Stimulated activated CD4-positive, alpha-beta T cell treated with anti-CD3 and anti-CD28 coated beads, Interleukin-4, amount 100 ng/mL, for 1 hour (primary cell): Measurements from ENCODE around the gene C10orf120.

Experiments
- DNase-seq: peaks from one replicate; pipeline ENCODE4 v3.0.0-alpha.2; 2020

C10orf120 gene

GRCh38 chr10:122699796-122700455, at the start of gene C10orf120:
C10orf120 (minus strand) TSS chr10:122699846; CDS start chr10:122699790, 56 bp downstream.
- no peak for DNase-seq

DNA sequence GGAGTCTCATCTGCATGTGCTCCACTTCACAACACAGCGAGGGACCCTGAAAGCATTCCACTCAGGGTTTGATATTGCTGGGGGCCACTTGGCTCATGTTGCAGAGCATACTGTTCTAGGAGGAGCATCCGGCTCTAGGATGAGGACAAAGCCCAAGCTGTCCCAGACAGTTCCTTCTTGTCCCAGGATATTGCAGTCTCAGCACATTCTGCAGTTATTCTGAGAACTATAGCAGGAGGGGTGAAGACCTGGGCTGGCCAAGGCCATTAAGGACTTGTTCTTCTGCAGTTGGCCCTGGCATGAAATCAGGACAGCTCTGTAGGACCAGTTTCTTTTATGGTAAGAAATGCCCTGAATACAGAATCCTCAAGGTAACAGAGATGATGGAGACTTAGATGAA, 48.9 kb upstream of the C10orf120 start:
- no peak for DNase-seq

- DNase-seq: no peak
These were observed 46.8 kb upstream of the C10orf120 start for GRCh38 chr10:122746408-122746807.

DNA sequence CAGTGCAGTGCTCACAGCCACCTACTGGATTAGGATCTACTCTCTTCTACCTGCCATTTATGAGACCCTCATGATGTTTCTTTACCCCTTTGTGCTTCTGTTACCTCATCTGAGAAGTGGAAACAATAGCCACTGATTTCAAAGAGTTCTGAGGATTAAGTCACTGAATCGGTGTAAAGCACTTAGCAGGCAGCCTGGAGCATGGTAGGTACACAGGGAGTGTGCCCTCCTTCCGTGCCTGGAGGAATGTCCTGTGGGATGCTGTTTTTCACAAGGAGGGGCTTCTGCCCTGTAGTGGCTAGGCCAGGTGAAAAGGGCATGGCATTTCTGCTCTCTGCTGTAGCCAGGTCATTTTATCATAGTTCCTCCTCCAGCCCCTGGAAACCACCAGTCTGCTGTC, 44.6 kb upstream of the C10orf120 start:
- no peak for DNase-seq

DNA sequence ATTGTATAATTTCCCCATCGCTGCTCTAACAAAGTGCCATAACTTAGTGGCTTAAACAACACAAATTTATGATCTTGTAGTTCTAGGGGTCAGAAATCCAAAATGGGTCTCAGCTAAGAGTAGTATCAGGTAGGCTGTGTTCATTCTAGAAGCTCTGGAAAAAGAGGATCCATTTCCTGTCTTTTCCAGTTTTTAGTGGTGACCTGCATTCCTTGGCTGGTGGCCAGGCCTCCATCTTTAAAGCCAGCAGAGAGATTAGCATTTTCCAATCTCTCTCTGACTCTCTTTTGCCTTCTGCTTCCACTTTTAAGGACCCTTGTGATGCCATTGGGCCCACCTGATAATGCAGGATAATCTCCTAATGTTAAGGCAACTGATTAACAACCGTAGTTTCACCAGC, 41.0 kb upstream of the C10orf120 start:
- DNase-seq: no peak

DNA sequence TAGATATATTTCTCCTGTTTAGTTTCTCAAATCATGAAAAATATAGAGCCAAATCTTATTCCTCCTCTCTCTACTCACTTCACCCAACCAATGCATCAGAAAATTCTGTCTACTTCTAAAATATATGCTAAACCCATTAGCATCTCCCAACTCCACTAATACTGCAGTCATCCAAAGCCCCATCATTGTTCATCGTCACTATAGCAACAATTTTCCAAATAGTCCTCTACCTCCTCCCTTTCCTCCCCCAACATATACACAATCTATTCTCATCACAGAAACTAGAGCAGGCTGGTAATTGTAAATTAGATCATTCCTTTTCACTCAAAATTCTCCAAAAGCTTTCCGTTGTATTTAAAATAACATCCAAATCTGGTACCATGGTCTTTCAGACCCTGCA, 38.4 kb upstream of the C10orf120 start:
- no peak for DNase-seq

DNA sequence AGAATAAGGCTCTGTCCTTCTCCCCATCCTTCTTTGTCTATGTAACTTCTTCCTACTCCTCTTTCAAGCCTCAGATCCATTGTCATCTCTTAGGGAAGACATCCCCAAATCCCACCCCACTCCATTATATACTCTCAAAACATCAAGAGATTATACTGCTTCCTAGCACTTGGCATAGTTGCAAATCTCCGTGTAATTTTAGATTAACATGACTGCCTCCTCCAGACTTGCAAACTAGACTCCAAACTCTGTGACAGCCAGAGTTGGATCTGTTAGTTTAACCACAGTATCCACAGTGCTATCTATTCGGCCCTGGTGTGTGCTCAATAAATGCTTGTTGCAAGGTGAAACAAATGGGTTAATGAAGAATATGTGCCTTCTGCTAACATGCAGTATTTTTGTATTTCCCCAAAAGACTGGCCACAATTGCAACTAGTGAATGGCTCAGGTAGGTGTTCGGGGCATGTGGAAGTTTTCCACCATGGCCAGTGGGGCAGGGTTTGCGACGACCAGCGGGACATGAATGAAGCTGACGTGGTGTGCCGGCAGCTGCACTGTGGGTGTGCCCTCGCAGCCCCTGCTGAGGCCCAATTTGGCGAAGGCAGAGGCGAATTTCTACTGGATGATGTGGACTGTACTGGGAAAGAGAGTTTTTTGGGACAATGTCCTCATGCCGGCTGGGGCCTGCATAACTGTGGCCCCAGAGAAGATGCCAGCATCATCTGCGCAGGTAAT, 34.5 kb upstream of the C10orf120 start:
- no peak for DNase-seq

DNA sequence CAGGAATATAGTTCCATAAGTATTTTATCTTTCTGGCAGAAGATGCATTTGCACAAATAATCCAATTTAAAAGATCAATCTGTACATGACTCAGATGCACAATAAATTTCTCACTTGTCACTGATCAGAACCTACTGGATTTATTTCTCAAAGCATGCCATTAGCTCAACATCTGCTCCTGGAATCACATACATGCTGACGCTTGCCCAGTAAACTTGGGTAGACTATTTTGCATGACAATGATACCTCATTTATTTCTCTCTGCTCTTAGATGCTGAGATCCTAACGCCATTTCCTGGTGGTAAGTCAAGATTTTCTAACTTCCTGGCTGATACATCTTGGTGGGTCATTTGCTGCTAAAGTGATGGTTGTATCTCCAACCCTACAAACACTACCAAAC, 33.8 kb upstream of the C10orf120 start:
- no peak for DNase-seq

- no peak for DNase-seq
These were observed 30.6 kb upstream of the C10orf120 start for GRCh38 chr10:122730238-122730637.

- no peak for DNase-seq
These were observed 29.5 kb upstream of the C10orf120 start for GRCh38 chr10:122729126-122729525.

DNA sequence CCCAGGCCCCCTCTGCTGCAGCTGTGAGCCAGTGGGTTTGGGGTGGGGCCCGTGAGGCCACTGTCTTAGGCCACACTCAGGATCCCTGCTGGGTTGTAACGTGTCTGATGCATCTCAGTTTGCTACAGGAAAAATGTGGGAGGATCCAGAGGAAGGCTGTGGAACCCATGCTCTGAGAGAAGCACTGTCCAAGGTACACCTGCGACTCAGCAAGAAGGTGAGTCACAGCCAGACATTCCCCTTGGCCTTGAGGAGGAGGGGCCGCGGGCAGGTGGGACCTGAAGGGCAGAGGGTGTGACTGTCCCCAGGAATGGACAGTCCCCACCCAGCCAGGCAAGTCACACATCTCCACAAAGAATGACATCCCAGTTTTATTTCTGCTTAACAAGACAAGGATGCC, 27.8 kb upstream of the C10orf120 start:
- DNase-seq: no peak

- DNase-seq: no peak
These were observed 26.1 kb upstream of the C10orf120 start for GRCh38 chr10:122725768-122726167.

GRCh38 chr10:122725006-122725405, 25.4 kb upstream of the C10orf120 start:
- DNase-seq: no peak

DNA sequence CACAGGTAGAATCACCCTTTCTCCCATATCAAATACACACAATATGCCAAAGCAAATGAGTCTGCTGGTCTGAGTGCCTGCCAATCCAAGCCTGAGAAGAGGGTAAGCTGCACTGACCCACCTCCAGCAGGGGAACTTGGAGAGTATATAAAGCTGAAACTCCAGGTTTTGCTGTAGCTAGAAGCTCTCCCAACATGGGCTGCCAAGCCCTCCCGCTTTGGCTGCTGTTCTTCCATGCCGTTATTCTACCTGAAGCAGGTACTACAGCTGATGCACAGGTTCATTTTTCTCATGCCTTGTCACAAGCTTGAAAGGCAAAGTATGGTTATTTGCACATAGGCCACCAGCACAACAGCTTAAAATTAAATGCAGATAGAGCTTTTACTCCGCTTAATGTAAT, 21.5 kb upstream of the C10orf120 start:
- DNase-seq: no peak

DNA sequence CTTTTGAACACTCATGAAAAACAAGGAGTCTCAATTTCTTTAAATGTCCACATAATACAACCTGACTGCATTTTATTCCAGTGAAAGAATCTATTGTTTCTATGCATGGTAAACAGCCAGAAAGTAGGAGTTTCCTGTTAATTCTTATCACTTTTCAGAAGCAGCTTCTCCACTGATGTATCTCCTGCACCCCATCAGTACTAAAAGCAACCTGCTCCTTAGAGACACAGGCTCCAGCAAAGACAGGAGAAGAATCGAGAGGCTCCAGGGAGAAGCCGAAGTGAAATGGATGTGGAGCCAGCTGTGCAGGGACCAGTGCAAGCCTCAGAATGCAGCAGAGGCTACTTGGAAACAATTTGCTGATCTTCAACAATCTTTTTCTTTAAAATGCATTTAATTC, 16.4 kb upstream of the C10orf120 start:
- DNase-seq: no peak

DNA sequence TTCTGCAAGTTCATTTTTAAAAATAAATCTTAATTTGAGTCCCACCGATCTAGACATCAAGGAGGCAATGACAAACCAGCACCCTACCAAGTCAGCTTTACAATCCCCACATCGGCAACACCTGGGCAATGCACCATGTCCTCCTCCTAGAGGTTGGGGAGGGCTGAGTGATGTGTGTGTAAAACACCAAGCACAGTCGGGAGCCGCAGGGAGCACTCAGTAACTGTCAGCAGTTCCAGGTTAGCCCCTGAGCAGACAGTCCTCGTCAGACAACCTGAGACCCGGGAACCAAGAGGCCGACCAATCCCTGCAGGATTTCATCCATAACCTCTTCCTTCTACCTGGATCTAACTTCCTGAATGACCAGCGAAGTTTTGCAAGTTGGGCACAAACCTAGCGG, 15.9 kb upstream of the C10orf120 start:
- DNase-seq: no peak

DNA sequence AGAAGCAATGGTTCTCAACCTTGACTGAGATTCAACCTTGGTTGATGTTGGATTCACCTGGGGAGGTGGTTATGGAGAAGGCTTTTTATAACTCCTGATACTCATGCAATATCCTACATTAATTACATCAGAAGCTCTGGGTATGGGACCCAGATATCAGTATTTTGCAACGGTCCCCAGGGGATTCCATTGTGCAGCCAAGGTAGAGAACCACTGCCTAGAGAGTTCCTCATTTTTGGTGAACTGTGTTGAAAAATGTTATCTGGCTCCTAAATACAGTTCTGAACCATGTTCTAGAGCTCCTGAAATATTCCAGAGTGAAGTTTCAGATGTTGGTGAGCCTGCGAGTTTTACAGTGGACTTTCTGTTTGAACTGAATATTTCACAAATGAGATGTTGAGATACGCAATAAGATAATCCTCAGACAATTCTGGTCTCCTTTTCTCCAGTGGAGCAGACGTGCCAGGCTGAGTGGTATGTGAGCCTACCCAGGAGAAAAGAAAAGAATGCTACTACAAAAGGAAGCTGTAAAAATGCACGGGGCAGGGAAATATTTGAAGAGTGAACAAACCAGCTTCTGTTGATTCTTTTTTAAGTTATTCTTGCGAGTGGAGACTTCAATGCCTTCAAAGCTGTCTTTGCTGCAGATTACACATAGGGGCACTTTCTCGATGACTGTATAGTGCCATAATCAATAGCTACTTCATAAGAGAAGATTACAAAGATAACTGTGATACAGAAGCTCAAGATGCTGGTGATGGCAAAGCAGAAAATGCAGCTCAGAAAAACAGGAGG, 13.6 kb upstream of the C10orf120 start:
- no peak for DNase-seq

DNA sequence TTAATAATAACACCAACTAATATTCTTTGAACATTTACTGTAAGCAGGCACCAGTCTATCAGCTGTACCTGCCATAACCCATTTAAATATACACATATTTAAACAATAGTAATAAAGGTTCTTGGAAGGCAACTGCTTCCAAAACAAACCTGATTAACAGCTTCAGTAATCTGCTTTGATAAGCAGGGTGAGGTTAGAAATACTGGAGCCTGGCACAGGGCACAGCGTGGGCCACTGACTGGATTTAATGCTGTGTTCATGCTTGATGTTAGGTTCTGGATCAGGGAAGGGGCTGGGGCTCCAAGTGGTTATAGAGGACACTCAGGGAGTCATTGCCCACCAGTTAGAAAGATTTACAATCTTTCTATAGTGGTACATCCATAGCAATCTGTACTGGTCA, 10.9 kb upstream of the C10orf120 start:
- DNase-seq: no peak

- no peak for DNase-seq
These were observed 10.3 kb upstream of the C10orf120 start for GRCh38 chr10:122709971-122710370.

DNA sequence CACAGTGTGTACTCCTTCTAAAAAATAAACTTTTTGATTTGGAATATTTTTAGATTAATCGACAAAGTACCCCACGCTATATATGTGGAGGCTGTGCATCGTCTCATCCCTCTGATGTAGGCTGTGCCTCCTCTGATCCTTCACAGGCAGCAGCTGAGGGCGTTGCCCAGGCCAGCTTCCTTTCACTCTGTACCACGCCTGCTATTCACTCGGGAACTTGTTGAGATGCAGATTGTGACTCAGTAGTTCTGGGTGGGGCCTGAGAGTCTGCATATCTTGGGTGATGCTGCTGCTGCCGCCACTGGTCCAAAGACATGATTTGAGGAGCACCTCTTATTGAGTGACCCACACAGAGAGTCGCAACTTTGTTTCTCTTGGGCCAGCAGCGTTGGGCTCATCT, 7.9 kb upstream of the C10orf120 start:
- DNase-seq: no peak

- no peak for DNase-seq
These were observed 7.3 kb upstream of the C10orf120 start for GRCh38 chr10:122706947-122707346.

- DNase-seq: no peak
These were observed 6.8 kb upstream of the C10orf120 start for GRCh38 chr10:122706467-122706866.

DNA sequence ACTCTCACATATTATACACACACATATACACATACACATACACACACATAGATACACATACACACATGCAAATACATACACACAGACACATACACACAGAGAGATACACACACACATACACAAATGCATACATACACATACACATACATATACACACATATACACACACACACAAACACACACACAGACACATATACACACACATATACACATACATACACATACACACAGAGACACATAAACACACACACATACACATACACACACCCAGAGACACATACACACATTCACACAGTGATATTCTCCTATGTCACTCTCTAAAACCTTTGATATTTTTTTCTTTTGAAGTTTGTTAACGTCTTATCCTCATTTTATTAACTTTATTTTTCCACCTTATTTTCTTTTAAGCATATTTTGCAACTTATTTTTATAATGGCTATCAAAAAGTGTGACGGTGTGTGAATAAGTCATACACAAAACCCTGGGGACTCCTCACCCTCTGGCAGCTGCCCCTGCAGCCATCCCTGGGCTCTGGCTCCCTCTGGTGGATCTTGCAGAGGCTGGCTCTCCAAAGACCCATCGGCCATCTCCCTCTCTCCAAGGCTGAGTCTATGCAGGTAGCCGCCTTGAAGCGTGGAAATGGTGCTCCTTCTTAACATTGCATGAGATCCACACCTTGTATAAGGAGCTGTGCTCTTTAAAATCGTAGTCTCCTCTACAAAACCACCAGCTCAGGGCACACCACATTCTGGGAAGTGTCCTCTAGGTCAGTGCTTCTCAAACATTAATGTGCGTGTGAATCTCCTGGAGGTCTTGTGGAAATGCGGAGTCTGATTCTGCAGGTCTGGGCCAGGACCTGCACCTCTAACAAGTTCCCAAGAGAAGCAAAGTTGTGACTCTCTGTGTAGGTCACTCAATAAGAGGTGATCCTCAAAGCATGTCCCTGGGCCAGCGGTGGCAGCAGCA, 4.1 kb upstream of the C10orf120 start:
- peak; percentile 50 for DNase-seq
